Endothelial cell of umbilical vein (primary cell): ENCODE measurements around the gene ZNF174. TPM values are rescaled to one million over a fixed set of nuclear protein-coding genes. Genes with fewer than 3 reads are reported as not detected.

Experiments
- BruUV-seq: library from RNA; stranded (reverse); fragments of 400-500 nt; replicated peaks from 2 replicates; lab custom pipeline; 2021; lab: Mats Ljungman, UMichigan
- CTCF ChIA-PET: fragments of 300-600, 350-600 bp; sonication (Branson Sonifier 250); formaldehyde crosslinking; loops from one replicate; lab custom pipeline; 2021; ENCODE audit warnings: antibody characterized with exemption, inconsistent platforms; lab: Charles Lee
- POLR2A ChIA-PET: fragments of 300-600, 350-600 bp; sonication (Branson Sonifier 250); formaldehyde crosslinking; loops from one replicate; lab custom pipeline; 2021; ENCODE audit warnings: antibody characterized with exemption, inconsistent platforms; lab: Charles Lee
- DNase-seq: peaks from one replicate; pipeline ENCODE4 v3.0.0-alpha.2; 2011; ENCODE audit warnings: low read depth, low spot score
- FAIRE-seq: peaks from 2 replicates; lab custom pipeline; 2011; peaks lifted over from hg19 to GRCh38; lab: Jason Lieb, UNC
- H2AFZ ChIP-seq: 2 replicates; pipeline ENCODE4 v1.6.0; 2012; ENCODE audit warnings: low read depth, low read length, control low read depth, inconsistent platforms
- H3K27ac ChIP-seq: 2 replicates; pipeline ENCODE4 v1.5.1; 2011; ENCODE audit warnings: low read depth, mild to moderate bottlenecking, control low read depth, low read length, moderate library complexity; ENCODE audit not compliant: insufficient read depth
- H3K27me3 ChIP-seq, 2 experiments: 2 replicates each; pipeline versions ENCODE4 v1.6.0 to v1.6.1; 2011; ENCODE audit warnings: low read length in 2 of 2, mixed read lengths in 1 of 2; ENCODE audit not compliant: control insufficient read depth in 2 of 2, insufficient read depth in 2 of 2
- H3K36me3 ChIP-seq, 2 experiments: 2 replicates in 1 of 2; 3 replicates in 1 of 2; pipeline ENCODE4 v1.5.1; 2011; ENCODE audit warnings: low read length in 2 of 2, mild to moderate bottlenecking in 1 of 2, moderate library complexity in 1 of 2; ENCODE audit not compliant: control insufficient read depth in 2 of 2, insufficient read depth in 2 of 2; ENCODE audit errors: extremely low read depth in 1 of 2
- H3K4me1 ChIP-seq: 3 replicates; pipeline ENCODE4 v1.5.1; 2011; ENCODE audit warnings: mild to moderate bottlenecking, low read length; ENCODE audit not compliant: control insufficient read depth, insufficient read depth; ENCODE audit errors: extremely low read depth
- H3K4me2 ChIP-seq: 2 replicates; pipeline ENCODE4 v1.6.1; 2011; ENCODE audit warnings: low read length, control low read depth, mixed read lengths; ENCODE audit not compliant: insufficient read depth
- H3K4me3 ChIP-seq, 3 experiments: fragments of 200-600 bp in 1 of 3; sonication (generic), shearing (Covaris generic) in 1 of 3; replicated peaks in 1 of 3; 2 replicates each; pipeline ENCODE4 v1.5.1; 2011 to 2016; ENCODE audit warnings: control low read depth in 3 of 3, low read length in 3 of 3, mild to moderate bottlenecking in 2 of 3, inconsistent platforms in 1 of 3, low read depth in 1 of 3, moderate library complexity in 1 of 3; ENCODE audit not compliant: insufficient read depth in 1 of 3
- H3K79me2 ChIP-seq: 2 replicates; pipeline ENCODE4 v1.6.0; 2012; ENCODE audit warnings: low read length, inconsistent platforms; ENCODE audit not compliant: control insufficient read depth, insufficient read depth
- H3K9ac ChIP-seq: replicated peaks from 2 replicates; pipeline ENCODE3; 2011; ENCODE audit warnings: low read length, control low read depth; ENCODE audit not compliant: insufficient read depth; ENCODE audit errors: extremely low read depth
- H3K9me1 ChIP-seq: replicated peaks from 3 replicates; pipeline ENCODE4 v1.6.0; 2011; ENCODE audit warnings: mild to moderate bottlenecking, low read length; ENCODE audit not compliant: control insufficient read depth, insufficient read depth; ENCODE audit errors: extremely low read depth
- H3K9me3 ChIP-seq: replicated peaks from 2 replicates; pipeline ENCODE4 v1.5.1; 2012; ENCODE audit warnings: low read length, inconsistent platforms; ENCODE audit not compliant: control insufficient read depth, insufficient read depth
- H4K20me1 ChIP-seq: replicated peaks from 2 replicates; pipeline ENCODE3; 2011; ENCODE audit warnings: mild to moderate bottlenecking, low read length; ENCODE audit not compliant: control insufficient read depth, insufficient read depth; ENCODE audit errors: extremely low read depth
- EZH2 ChIP-seq: IDR thresholded peaks from 2 replicates; pipeline ENCODE4 v1.6.1; 2012; ENCODE audit warnings: borderline replicate concordance, low read depth, mild to moderate bottlenecking, moderate library complexity, low read length, inconsistent platforms; ENCODE audit not compliant: severe bottlenecking
- FOS ChIP-seq: IDR thresholded peaks from 2 replicates; pipeline ENCODE4 v1.6.1; 2011; ENCODE audit warnings: mild to moderate bottlenecking, low read length, moderate library complexity, borderline replicate concordance; ENCODE audit not compliant: insufficient read depth
- GATA2 ChIP-seq: IDR thresholded peaks from 2 replicates; pipeline ENCODE4 v1.7.0; 2011; ENCODE audit warnings: low read depth, mild to moderate bottlenecking, moderate library complexity, mixed read lengths, low read length; ENCODE audit not compliant: insufficient read length, insufficient read depth
- JUN ChIP-seq: IDR thresholded peaks from 2 replicates; pipeline ENCODE4 v1.6.1; 2011; ENCODE audit warnings: borderline replicate concordance, low read depth; ENCODE audit not compliant: insufficient read length, insufficient read depth
- MAX ChIP-seq: IDR thresholded peaks from 2 replicates; pipeline ENCODE4 v1.6.1; 2011; ENCODE audit not compliant: insufficient read depth, insufficient read length
- MYC ChIP-seq: IDR thresholded peaks from one replicate; pipeline ENCODE4 v1.6.1; 2011; ENCODE audit warnings: mild to moderate bottlenecking, low read depth, low read length
- POLR2A ChIP-seq: IDR thresholded peaks from 2 replicates; pipeline ENCODE4 v1.6.1; 2012; ENCODE audit warnings: low read depth, mild to moderate bottlenecking, control low read depth, low read length
- POLR2AphosphoS5 ChIP-seq: IDR thresholded peaks from 2 replicates; pipeline ENCODE4 v1.6.1; 2012; ENCODE audit warnings: low read depth, mild to moderate bottlenecking, control low read depth, low read length, moderate library complexity; ENCODE audit not compliant: insufficient read depth
- dilution Hi-C: fragments of 300-500 bp; cut with MboI; formaldehyde crosslinking; loops from one replicate; pipeline ENCODE4 v1.15.0; 2019; ENCODE audit warnings: low sequenced_read_pairs; ENCODE audit not compliant: extremely low pct_ligation_motif_present
- intact Hi-C: fragments of 100-400 bp; cut with micrococcal nuclease; formaldehyde crosslinking; loops from one replicate; pipeline ENCODE4 v1.10.0; 2022
- polyA plus RNA-seq, 4 experiments: library from polyadenylated mRNA; depleted of rRNA in 3 of 4; stranded (reverse) in 3 of 4; unstranded in 1 of 4; fragments of >200 nt; gene quantifications; 2 replicates each; pipeline versions ENCODE4 v1.2.1 to v1.2.3, GENCODE V29; 2011 to 2012; ENCODE audit warnings: missing spikeins in 1 of 4
- total RNA-seq: library from RNA; stranded (reverse); gene quantifications from 2 replicates; pipeline ENCODE4 v1.2.3, GENCODE V29; 2021
- TF ChIP-seq, protein P1 (sequence below), 2 donors: IDR thresholded peaks; 1 replicate in 1 of 2; 2 replicates in 1 of 2; pipeline ENCODE4 v1.5.1; 2011; ENCODE audit warnings: low read length in 2 of 2, mild to moderate bottlenecking in 2 of 2, moderate library complexity in 2 of 2, control low read depth in 1 of 2, inconsistent platforms in 1 of 2, low read depth in 1 of 2; ENCODE audit not compliant: insufficient read depth in 1 of 2; ENCODE audit errors: extremely low read depth in 1 of 2

The ZNF174 gene
- total and polyA plus RNA-seq, 2 donors (not counting 3 experiments of a cell fraction or from before 2014, with no cell fraction given): 7.1 to 9.1 TPM

DNA sequence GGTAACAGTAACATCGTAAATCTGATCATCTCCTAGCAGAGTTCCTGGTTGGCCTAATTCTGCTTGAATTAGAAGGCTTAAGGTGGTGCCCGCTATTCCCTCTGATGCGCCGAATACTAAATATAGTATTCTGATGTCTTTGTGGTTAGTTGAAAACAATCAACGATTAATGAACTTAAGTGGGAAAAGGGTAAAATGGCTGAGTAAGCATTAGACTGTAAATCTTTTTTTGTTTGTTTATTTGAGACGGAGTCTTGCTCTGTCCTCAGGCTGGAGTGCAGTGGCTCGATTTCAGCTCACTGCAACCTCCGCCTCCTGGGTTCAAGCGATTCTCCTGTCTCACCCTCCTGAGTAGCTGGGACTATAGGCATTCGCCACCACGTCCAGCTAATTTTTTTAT, 31.9 kb upstream of the ZNF174 start:
- no peak overlapping the region for H3K9ac ChIP-seq

More for the DNA sequence above, 31.9 kb upstream of the ZNF174 start:
- no peak overlapping the region for H3K4me2 ChIP-seq
- POLR2A ChIA-PET: no interaction called here
- dilution Hi-C loops (no loop called here), intact Hi-C loops (loop anchor here (5.0 kb wide), 1 partner anchor 33 kb away; the partner anchor contains the start of genes ZNF174 and ZSCAN32)
- FAIRE-seq (no peak), DNase-seq (no peak)
- H3K27me3 ChIP-seq: no peaks in the 10 kb centered on the region
- BruUV-seq: no TSS peak
- no peaks in the 10 kb centered on the region for H3K79me2 ChIP-seq
- TF ChIP-seq MYC (no peak), JUN (no peak), FOS (no peak), EZH2 (no peak), MAX (no peak), POLR2AphosphoS5 (no peak), POLR2A (no peak), GATA2 (no peak)
- TF ChIP-seq, protein P1, sequence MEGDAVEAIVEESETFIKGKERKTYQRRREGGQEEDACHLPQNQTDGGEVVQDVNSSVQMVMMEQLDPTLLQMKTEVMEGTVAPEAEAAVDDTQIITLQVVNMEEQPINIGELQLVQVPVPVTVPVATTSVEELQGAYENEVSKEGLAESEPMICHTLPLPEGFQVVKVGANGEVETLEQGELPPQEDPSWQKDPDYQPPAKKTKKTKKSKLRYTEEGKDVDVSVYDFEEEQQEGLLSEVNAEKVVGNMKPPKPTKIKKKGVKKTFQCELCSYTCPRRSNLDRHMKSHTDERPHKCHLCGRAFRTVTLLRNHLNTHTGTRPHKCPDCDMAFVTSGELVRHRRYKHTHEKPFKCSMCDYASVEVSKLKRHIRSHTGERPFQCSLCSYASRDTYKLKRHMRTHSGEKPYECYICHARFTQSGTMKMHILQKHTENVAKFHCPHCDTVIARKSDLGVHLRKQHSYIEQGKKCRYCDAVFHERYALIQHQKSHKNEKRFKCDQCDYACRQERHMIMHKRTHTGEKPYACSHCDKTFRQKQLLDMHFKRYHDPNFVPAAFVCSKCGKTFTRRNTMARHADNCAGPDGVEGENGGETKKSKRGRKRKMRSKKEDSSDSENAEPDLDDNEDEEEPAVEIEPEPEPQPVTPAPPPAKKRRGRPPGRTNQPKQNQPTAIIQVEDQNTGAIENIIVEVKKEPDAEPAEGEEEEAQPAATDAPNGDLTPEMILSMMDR (IDR thresholded peaks at IDR 0.05; ENCODE audit: extremely low read depth in 1 of 2, insufficient read depth in 1 of 2, low read depth in 1 of 2, low read length in 2 of 2): no peak
- no peaks in the 10 kb centered on the region for H4K20me1 ChIP-seq
- H2AFZ ChIP-seq: no peak overlapping the region
- no peaks in the 10 kb centered on the region for H3K36me3 ChIP-seq
- no peak overlapping the region for H3K4me3 ChIP-seq
- H3K4me1 ChIP-seq: peaks cover 2% of the 10 kb centered on the region
- H3K9me3 ChIP-seq: no peaks in the 10 kb centered on the region
- CTCF ChIA-PET: no interaction called here
- no peak overlapping the region for H3K27ac ChIP-seq
- H3K9me1 ChIP-seq: no peaks in the 10 kb centered on the region
